ENCODE results near the gene PRODH2.

The PRODH2 gene

DNA sequence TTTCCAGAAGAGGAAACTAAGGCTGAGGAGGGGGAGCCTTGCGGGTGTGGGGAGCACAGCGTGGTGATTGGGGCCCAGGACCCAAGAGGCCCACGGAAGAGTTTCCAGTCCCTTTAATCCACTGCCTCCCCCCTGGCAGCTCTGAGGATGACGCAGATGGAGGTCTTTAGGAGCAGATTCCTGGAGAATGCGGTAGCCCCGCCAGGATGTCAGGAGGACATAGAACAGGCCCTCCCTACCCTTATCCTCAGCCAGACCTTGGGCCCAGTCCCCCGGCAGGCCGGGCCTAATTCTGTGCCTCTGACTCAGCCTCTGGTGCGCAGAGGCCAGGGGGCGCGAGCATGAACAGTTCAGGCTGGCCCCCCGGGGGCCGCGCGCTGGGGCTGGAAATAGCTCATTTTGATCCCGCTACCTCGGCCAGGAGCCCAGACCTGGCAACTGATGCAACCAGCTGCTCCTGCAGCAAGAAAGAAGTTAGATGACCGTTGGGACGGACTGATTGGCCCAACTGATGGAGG, 55.4 kb downstream of the PRODH2 start:
- DNase-seq = peak; percentile 23

DNA sequence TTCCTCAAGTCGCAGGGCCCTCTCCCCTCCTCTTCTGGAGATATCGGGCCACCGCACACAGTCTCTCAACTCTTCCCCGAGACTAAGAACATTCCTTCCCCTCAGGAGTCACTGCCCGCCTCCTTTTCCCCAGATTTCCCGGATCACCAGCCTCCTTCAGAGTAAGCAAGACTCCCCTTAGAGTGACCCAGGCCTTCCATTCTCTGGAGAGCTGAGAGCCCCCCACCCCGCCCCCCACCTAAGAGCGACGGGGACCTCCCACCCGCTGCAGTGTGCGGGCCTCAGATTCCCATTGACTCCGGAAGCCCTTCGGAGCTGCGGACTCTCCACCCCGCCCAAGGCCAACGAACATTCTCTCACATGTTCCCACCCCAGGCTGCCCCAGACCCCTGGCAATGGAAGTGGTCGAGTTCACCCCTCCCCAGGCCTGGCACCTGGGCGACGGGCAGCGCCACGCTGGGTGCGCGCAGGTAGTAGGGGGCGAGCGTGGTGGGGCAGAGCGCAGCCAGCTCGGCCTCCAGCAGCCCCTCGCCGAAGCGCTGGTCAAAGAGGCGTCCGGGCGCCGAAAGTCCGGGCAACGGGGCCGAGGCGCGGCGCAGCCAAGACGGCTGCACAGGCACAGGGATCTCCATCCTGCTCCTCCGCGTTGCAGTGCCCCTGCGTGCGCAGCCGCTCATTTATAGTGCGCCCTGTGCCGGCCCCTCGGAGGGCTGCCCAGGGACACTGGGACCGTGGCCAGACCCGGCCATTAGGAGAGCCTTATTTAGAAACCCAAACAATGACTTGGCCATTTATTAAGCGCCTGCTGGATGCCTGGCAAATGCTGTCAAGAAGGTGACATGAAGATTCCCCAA, 56.0 kb downstream of the PRODH2 start, which contains the start of gene HSPB6:
TSS of gene HSPB6 (minus strand) at position 653 of the 854 bp plus-strand sequence. CDS start at position 632, 21 bp downstream.
- DNase-seq = no peak

DNA sequence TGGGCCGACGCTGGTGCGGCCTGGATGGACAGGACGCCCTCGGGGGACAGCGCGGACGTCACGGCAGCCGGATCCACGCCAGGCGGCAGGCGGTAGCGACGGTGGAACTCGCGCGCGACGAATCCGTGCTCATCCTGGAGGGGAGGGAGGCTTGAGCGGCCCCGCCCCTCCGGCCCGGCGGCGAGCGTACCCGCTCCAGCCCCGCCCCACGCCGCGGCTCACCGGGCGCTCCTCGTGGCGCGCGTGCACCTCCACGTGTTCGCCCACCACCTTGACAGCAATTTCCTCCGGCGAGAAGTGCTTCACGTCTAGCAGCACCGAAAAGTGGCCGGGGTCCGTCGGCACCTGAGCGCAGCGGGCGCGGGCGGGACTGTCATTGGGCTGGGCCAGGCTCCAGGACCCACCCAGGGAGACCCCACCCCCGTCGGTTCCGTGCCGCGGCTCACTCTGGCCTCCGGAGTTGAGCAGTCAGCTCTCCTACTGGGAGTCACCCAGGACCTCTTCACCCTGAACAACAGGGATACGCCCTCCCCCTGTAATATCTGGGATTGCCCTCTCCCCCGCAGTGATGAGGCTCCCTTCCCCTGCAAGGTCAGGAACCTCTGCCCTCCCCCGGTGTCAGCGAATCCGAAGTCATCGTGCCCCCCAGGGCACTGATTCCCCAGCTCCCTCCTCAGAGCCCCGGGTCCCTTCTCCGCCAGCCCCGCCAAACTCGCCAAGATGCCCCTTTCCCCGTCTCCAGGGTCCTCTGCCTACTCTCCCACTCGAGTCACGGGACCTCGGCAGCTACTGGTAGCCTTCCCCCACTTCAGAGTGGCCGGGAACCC, 56.9 kb downstream of the PRODH2 start:
- peak; percentile 70 for DNase-seq

DNA sequence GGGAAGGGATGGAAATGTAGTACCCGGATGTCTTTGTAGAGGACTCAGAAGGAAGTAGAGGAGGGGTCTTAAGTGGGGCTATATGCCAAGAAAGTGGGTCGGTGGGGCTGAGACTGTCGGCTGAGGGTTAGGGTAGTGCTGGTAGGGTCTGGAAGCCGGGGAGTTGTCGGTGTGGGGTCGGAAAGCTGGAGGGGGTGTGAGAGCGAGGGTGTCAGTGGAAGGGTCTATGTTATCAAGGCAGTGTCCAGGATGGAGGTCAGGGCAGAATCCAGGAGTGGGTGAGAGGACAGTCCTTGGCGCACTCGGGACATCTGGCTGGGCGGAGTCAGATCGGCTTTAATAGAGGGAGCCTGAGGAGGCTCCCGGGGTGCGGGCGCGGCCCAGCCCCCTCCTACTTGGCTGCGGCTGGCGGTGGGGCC, 57.5 kb downstream of the PRODH2 start:
- DNase-seq = no peak

DNA sequence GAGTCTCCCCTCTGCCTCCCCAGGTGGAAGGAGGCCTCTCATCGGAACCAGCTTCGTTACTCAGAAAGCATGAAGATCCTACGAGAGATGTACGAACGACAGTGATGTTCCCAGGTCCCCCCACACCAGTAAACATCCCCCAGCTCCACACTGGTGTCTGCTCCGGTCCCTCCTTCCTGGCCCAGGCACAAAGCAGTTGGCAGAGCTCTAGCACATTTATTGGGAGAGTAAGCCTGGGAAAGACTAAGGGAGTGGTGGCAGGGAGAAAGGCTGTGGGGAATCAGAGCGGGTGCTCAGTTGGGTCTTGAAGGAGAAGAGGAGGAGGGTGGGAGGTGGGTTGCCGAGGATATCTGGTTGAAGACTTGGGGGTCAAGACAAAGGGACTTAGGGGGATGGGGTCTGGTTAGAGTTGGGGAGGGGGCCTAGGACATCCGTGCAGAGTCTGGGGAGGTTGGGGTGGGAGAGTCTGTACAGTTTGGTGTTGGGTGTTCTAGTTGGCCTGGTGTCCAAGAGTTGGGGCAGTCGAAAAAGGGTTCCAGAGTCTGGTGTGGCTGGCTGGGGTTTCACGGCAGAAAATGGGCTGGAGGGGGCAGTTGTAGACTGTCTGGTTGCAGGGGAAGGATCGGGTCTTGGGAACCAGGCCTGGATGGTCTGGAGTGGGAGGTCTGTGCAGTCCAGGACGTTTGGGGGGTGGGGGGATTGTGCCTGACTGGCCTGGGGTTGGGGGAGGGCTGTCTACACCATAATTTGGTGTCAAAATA, 58.1 kb downstream of the PRODH2 start:
- no peak for DNase-seq

DNA sequence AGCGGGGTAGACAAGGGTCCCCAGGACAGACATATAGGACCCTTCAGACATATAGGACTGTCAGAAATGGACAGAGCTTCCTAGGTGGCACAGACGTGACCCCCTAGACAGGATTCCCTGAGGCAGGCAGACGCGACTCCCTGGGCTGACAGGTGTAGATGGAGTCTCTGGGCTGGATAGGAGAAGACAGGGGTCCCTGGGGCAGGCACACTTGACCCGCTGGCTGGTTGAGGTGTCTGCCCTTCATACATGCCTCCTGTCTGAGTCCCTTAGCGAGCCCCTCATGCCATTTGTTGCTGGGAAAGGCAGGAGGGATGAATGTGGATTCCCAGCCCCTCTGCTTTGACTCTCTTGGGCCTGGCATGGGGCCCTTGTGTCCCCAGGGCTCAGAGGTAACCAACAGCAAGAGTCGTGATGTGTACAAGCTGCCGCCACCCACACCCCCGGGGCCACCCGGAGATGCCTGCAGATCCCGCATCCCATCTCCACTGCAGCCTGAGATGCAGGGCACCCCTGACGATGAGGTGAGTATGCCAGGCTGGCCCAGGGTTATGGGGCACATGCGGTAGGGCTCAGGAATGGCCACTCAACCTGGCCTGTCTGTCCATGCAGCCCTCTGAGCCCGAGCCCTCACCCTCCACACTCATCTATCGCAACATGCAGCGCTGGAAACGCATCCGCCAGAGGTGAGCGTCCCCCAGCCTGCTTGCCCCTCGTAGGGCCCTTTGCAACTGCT, 58.8 kb downstream of the PRODH2 start:
- DNase-seq = no peak

DNA sequence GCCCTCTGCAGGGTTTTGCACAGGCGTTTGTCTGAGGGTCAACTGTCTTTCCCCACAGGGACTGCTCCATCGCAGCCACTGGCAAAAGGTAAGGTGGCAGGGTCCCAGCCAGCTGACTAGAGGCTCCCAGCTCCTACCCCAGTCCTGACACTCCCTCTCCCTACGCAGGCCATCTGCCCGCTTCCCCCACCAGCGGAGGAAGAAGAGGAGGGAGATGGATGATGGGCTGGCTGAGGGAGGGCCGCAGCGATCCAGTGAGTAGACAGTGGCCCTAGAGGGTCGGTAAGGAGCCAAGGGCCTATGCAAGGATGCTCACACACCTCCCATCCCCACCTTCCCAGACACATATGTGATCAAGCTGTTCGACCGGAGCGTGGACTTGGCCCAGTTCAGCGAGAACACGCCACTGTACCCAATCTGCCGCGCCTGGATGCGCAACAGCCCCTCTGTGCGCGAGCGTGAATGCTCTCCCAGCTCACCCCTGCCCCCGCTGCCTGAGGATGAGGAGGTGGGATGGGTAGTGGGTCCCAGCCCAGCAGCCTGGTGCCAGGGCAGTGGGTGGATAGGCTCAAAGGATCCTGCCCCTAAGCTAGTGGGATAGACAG, 59.8 kb downstream of the PRODH2 start:
- no peak for DNase-seq

DNA sequence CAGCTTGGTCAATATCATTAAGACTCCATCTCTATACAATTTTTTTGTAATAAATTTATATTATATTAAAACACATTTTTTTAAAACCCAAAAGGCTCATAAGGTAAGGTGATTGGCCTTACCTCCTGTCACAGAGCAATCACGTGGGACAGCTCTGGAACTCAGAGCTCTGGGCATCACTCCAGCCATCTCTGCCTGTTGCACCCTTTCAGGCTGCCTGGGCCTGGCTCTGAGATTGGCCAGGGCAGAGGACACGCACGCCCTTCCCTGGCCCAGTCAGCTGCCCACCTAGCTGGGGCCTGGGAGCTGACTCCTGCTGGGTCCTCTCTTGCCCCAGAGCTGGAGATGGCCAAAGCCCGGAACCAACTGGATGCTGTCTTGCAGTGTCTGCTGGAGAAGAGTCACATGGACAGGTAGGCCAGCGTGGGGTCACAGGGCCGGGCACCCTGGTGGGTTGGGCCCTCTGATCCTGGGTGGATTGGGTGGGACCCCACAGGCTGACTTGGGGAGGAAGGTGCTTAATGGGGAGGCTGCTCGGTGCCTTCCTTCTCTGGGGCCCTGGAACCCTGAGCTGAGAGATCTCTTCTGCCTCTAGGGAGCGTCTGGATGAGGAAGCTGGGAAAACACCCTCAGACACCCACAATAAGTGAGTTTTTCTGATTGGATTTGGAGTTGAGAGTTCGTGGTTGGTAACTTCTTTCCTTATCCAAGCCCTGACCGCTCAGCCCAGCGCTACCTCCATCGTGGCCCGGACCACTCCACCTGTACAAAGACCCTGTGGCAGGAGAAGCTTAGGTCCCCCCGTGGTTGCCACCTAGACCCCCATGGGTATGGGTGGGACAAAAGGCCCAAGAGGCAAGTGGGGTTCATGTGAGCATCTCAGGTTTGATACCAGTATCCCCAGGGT, 60.6 kb downstream of the PRODH2 start:
- DNase-seq = no peak

DNA sequence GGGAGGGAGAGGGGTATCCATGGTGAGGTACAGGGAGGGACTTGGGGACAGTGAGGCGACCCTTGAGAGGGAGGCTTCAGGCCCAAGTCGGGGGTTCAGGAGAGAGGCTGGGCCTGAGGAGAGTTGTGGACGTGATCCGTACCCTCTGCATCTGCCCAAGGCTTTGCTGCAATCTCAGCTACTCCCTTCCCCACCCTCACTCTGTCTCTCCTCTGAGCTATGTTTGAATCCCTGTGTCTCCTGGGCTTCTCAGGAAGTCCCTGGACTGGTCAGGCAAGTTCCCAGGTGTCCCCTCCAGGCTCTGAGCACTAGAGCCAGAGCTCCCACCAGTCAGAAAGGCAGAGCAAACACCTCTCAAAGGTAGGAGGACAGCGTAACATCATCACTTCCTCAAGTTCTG, 62.5 kb downstream of the PRODH2 start:
- DNase-seq = no peak
